WERI-Rb-1 (cell line): ENCODE results near the gene E2F3.

Experiments used
- DNase-seq: peaks from one replicate; pipeline ENCODE4 v3.0.0-alpha.2; 2020
- H3K27ac ChIP-seq: fragments of 250-450 bp; sonication (Bioruptor Pico); 2 replicates; pipeline ENCODE4 v1.5.1; 2020; ENCODE audit warnings: mild to moderate bottlenecking, moderate library complexity
- H3K27me3 ChIP-seq: fragments of 250-450 bp; sonication (Bioruptor Pico); 2 replicates; pipeline ENCODE4 v1.5.1; 2021; ENCODE audit warnings: mild to moderate bottlenecking, low read depth, moderate library complexity; ENCODE audit not compliant: insufficient read depth, severe bottlenecking
- H3K36me3 ChIP-seq: fragments of 250-450 bp; sonication (Bioruptor Pico); 2 replicates; pipeline ENCODE4 v1.5.1; 2020; ENCODE audit warnings: mild to moderate bottlenecking, moderate library complexity
- H3K4me3 ChIP-seq: 2 replicates; pipeline ENCODE4 v1.5.1; 2011; ENCODE audit warnings: low read depth, mild to moderate bottlenecking, control low read depth, low read length
- H3K9me3 ChIP-seq: fragments of 250-450 bp; sonication (Bioruptor Pico); 2 replicates; pipeline ENCODE4 v1.5.1; 2021; ENCODE audit warnings: mild to moderate bottlenecking, moderate library complexity; ENCODE audit not compliant: severe bottlenecking
- TF ChIP-seq, protein P1 (sequence below): IDR thresholded peaks from 2 replicates; pipeline ENCODE4 v1.5.1; 2011; ENCODE audit warnings: low read depth, mild to moderate bottlenecking, control low read depth, inconsistent platforms, low read length

The E2F3 gene

DNA sequence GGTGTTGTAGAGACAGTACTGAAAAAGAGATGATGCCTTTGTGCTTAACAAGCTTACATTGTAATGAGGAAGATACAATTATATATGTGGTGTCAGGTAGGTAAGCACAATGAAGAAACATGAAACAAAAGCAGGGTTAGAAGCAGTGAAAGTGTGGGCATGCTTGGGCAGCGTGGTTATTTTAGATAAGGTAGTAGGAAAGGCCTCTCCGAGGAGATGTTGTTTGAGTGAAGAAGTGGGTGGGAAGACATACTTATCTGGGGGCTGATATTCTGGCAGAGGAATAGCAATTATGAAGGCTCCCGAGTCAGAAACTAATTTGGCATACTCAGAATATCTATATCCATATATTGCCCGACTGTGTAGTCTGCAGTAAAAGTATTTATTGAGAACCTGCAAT is 137.2 kb downstream of the E2F3 start:
- Histone ChIP-seq H3K9me3 (no peaks in the 10 kb centered on the region), H3K4me3 (no peak overlapping the region), H3K27me3 (no peaks in the 10 kb centered on the region), H3K27ac (no peak overlapping the region), H3K36me3 (peaks cover 68% of the 10 kb centered on the region)
- DNase-seq: no peak
- TF ChIP-seq, protein P1, sequence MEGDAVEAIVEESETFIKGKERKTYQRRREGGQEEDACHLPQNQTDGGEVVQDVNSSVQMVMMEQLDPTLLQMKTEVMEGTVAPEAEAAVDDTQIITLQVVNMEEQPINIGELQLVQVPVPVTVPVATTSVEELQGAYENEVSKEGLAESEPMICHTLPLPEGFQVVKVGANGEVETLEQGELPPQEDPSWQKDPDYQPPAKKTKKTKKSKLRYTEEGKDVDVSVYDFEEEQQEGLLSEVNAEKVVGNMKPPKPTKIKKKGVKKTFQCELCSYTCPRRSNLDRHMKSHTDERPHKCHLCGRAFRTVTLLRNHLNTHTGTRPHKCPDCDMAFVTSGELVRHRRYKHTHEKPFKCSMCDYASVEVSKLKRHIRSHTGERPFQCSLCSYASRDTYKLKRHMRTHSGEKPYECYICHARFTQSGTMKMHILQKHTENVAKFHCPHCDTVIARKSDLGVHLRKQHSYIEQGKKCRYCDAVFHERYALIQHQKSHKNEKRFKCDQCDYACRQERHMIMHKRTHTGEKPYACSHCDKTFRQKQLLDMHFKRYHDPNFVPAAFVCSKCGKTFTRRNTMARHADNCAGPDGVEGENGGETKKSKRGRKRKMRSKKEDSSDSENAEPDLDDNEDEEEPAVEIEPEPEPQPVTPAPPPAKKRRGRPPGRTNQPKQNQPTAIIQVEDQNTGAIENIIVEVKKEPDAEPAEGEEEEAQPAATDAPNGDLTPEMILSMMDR: no peak

DNA sequence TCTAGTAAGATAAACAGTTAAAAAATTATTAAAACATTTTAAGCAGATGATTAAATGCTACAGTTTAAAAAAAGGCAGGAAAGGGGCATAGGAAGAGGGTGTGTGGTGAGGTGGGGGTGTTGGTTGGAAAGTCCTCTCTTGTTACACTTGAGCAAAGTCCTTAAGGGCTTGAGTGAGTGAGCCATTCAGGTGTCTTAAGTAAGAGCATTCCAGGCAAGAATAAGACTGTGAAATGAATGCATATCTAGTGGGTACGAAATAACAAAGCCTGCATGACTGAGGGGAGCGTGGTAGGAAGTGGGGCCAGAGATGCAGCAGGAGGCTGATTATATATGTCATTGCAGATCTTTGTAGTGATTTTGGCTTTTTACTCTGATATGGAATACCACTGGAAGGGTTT is 137.7 kb downstream of the E2F3 start:
- Histone ChIP-seq H3K27me3 (no peaks in the 10 kb centered on the region), H3K27ac (no peak overlapping the region), H3K36me3 (peaks cover 71% of the 10 kb centered on the region), H3K9me3 (no peaks in the 10 kb centered on the region), H3K4me3 (no peak overlapping the region)
- DNase-seq: no peak
- TF ChIP-seq, protein P1: no peak

DNA sequence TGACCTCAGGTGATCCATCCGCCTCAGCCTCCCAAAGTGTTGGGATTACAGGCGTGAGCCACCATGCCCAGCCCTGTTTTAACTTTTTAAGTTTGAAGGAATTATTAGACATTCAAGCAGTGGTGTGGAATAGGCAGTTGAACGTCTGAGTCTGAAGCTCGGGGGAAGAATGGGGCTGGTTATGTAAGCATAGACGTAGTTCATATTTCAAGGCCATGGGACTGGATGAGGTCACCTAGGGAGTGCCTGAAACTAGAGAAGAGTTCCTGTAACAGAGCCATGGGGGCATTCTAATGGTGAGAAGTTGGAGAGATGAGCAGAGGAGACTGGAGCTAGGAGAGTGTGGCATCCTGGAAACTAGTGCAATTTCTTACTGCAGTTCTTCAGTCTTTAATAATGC is 139.0 kb downstream of the E2F3 start:
- TF ChIP-seq, protein P1: no peak
- no peak for DNase-seq
- Histone ChIP-seq H3K4me3 (no peak overlapping the region), H3K9me3 (no peaks in the 10 kb centered on the region), H3K27me3 (no peaks in the 10 kb centered on the region), H3K27ac (no peak overlapping the region), H3K36me3 (peaks cover 81% of the 10 kb centered on the region)

DNA sequence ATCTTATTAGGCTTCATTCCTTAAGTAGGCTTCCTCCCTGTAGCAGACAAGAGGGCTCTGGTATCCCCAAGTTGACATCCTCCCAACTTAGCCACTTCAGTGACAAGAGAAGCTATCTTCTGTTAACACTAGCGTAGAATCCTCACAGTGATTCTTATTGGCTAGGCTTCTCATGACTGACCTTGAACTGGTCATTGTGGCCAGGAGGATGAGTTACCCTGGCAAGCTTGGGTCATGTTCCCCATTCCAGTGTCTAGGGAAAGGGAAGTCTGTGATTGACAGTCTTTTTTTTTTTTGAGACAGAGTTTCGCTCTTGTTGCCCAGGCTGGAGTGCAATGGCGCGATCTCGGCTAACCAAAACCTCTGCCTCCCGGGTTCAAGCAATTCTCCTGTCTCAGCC is 139.7 kb downstream of the E2F3 start:
- Histone ChIP-seq H3K36me3 (peaks cover 81% of the 10 kb centered on the region), H3K27me3 (no peaks in the 10 kb centered on the region), H3K27ac (no peak overlapping the region), H3K9me3 (no peaks in the 10 kb centered on the region), H3K4me3 (no peak overlapping the region)
- TF ChIP-seq, protein P1: no peak
- DNase-seq: no peak

DNA sequence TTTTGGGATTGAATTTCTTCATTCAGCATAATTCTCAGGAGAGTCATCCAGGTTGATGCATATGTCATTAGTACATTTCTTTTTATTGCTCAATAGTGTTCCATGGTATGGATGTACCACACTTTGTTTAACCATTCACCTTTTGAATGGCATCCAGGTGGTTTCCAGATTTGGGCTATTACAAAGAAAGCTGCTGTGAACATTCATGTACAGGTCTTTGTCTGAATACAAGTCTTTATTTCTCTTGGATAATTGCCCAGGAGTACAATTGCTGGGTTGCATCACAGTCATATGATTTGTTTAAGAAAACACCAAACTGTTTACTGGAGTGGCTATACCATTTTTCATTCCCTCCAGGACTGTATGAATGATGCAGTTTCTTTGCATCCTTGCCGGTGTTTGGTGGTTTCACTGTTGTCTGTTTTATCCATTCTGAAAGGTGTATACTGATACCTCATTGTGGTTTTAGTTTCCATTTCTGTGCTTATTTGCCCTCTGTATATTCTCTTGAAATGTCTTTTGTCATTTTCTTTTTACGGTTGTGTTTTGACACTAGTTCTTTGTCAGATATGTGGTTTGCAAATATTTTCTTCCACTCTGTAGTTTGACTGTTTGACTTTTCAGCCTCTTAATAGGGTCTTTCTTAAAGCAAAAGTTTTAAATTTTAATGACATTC is 141.4 kb downstream of the E2F3 start:
- Histone ChIP-seq H3K27ac (no peak overlapping the region), H3K4me3 (no peak overlapping the region), H3K36me3 (peaks cover 82% of the 10 kb centered on the region)

More for the DNA sequence above, 141.4 kb downstream of the E2F3 start:
- Histone ChIP-seq H3K9me3 (no peaks in the 10 kb centered on the region), H3K27me3 (no peaks in the 10 kb centered on the region)
- DNase-seq: no peak
- TF ChIP-seq, protein P1: no peak
